HL-60 (cell line): ENCODE results near the gene PRPSAP1.

Experiments used
- DNase-seq, 2 experiments: peaks; one replicate each; pipeline ENCODE4 v3.0.0-alpha.2; 2010 to 2020; ENCODE audit warnings: low read depth in 1 of 2, low spot score in 1 of 2
- H3K27ac ChIP-seq: fragments of 250-450 bp; sonication (Bioruptor Pico); replicated peaks from 2 replicates; pipeline ENCODE4 v1.5.1; 2020; ENCODE audit warnings: mild to moderate bottlenecking, moderate library complexity
- H3K27me3 ChIP-seq: fragments of 250-450 bp; sonication (Bioruptor Pico); 2 replicates; pipeline ENCODE4 v1.5.1; 2021; ENCODE audit warnings: mild to moderate bottlenecking, moderate library complexity; ENCODE audit not compliant: insufficient read depth, poor library complexity, severe bottlenecking
- H3K4me3 ChIP-seq: replicated peaks from 2 replicates; pipeline ENCODE4 v1.5.1; 2011; ENCODE audit warnings: mild to moderate bottlenecking, control low read depth, low read length; ENCODE audit not compliant: insufficient read depth
- CTCF ChIP-seq: IDR thresholded peaks from one replicate; pipeline ENCODE4 v1.5.1; 2011; ENCODE audit warnings: low read length, control low read depth, inconsistent platforms; ENCODE audit not compliant: insufficient read depth
- GABPA ChIP-seq: IDR thresholded peaks from 2 replicates; pipeline ENCODE4 v1.6.1; 2012; ENCODE audit warnings: low read depth
- POLR2AphosphoS5 ChIP-seq: IDR thresholded peaks from 2 replicates; pipeline ENCODE4 v1.6.1; 2012; ENCODE audit warnings: low read depth
- REST ChIP-seq: IDR thresholded peaks from 2 replicates; pipeline ENCODE4 v1.6.1; 2012; ENCODE audit warnings: low read depth; ENCODE audit not compliant: insufficient replicate concordance
- SPI1 ChIP-seq: IDR thresholded peaks from 2 replicates; pipeline ENCODE4 v1.6.1; 2012; ENCODE audit warnings: low read depth, mild to moderate bottlenecking, borderline replicate concordance

The PRPSAP1 gene

GRCh38 chr17:76343106-76343505 lies 10.6 kb downstream of the PRPSAP1 start:
- Histone ChIP-seq H3K27me3 (no peaks in the 10 kb centered on the region), H3K27ac (no peak overlapping the region), H3K4me3 (no peak overlapping the region)
- TF ChIP-seq SPI1, result no peak
- TF ChIP-seq REST, result no peak
- no peak for TF ChIP-seq CTCF
- no peak for TF ChIP-seq POLR2AphosphoS5
- TF ChIP-seq GABPA, result no peak
- DNase-seq, result no peak

DNA sequence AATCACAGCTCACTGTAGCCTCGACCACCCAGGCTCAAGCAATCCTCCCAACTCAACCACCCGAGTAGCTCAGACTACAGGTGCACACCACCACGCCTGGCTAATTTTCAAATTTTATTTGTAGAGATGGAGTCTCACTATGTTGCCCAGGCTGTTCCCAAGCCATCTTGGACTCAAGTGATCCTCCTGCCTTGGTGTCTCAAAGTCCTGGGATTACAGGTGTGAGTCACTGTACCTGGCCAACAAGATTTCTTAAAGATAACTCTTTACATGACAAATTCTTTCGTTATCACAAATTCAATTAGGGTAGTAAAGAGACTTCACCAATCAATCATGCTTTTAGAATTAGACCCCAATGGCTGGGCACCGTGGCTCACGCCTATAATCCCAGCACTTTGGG lies 12.4 kb downstream of the PRPSAP1 start:
- no peak overlapping the region for H3K4me3 ChIP-seq
- no peak overlapping the region for H3K27ac ChIP-seq
- DNase-seq, result no peak
- TF ChIP-seq SPI1, result no peak
- no peak for TF ChIP-seq POLR2AphosphoS5
- TF ChIP-seq CTCF, result no peak
- TF ChIP-seq REST, result no peak
- no peak for TF ChIP-seq GABPA
- no peaks in the 10 kb centered on the region for H3K27me3 ChIP-seq

DNA sequence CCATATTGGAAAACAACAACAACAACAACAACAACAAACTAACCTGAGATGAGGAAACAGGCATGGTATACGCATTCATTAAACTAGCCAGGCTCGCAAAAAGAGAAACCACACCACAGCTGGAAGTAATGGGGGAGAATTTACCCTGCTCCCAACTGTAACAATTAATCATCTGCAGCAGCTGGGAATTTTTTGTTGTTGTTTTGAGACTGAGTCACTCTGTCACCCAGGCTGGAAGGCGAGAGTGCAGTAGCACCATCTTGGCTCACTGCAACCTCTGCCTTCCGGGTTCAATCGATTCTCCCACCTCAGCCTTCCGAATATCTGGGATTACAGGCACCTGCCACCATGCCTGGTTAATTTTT lies 16.3 kb downstream of the PRPSAP1 start:
- Histone ChIP-seq H3K4me3 (no peak overlapping the region), H3K27me3 (no peaks in the 10 kb centered on the region), H3K27ac (no peak overlapping the region)
- TF ChIP-seq SPI1 (no peak), REST (no peak)
- no peak for DNase-seq
